HepG2 (cell line): ENCODE results near the gene GMPPB. TPM values are rescaled to one million over a fixed set of nuclear protein-coding genes. Genes with fewer than 3 reads are reported as not detected.

ENCODE experiments used
- CREBL2 ChIP-seq: sonication (generic); formaldehyde crosslinking; IDR thresholded peaks from 2 replicates; pipeline ENCODE4 v1.8.1; 2023; ENCODE audit warnings: missing genetic modification reagents, mild to moderate bottlenecking, borderline replicate concordance
- HDAC1 ChIP-seq: sonication (generic); formaldehyde crosslinking; IDR thresholded peaks from 2 replicates; pipeline ENCODE4 v1.5.1; 2020; ENCODE audit warnings: mild to moderate bottlenecking, missing genetic modification reagents
- PAX8 ChIP-seq: sonication (generic); formaldehyde crosslinking; IDR thresholded peaks from 2 replicates; pipeline ENCODE4 v1.8.0; 2022; ENCODE audit warnings: mild to moderate bottlenecking, missing genetic modification reagents, borderline replicate concordance
- RFX1 ChIP-seq: fragments of 450-650 bp; IDR thresholded peaks from 2 replicates; pipeline ENCODE4 v1.6.1; 2017
- RNF219 ChIP-seq: sonication (generic); formaldehyde crosslinking; IDR thresholded peaks from 2 replicates; pipeline ENCODE4 v1.5.0; 2020; ENCODE audit warnings: mild to moderate bottlenecking, missing genetic modification reagents
- SPEN ChIP-seq: sonication (generic); formaldehyde crosslinking; IDR thresholded peaks from 2 replicates; pipeline ENCODE4 v1.5.1; 2020; ENCODE audit warnings: low read depth, mild to moderate bottlenecking, missing genetic modification reagents
- SYNCRIP ChIP-seq: fragments of 200-400 bp; formaldehyde crosslinking; IDR thresholded peaks from 2 replicates; pipeline ENCODE4 v1.6.1; 2018; ENCODE audit warnings: mild to moderate bottlenecking, low read depth, low read length; ENCODE audit not compliant: insufficient read depth
- TCF7 ChIP-seq: sonication (generic); IDR thresholded peaks from 2 replicates; pipeline ENCODE4 v1.6.1; 2016; ENCODE audit warnings: antibody characterized with exemption, low read depth
- ZNF124 ChIP-seq: sonication (generic); formaldehyde crosslinking; IDR thresholded peaks from 2 replicates; pipeline ENCODE4 v1.4.0; 2020; ENCODE audit warnings: missing genetic modification reagents
- ZNF564 ChIP-seq: sonication (generic); formaldehyde crosslinking; IDR thresholded peaks from 2 replicates; pipeline ENCODE4 v1.8.1; 2023; ENCODE audit warnings: mild to moderate bottlenecking, missing genetic modification reagents
- ZNF614 ChIP-seq: IDR thresholded peaks from 2 replicates; pipeline ENCODE4 v1.6.1; 2018; ENCODE audit warnings: missing biosample characterization, missing genetic modification reagents, inconsistent platforms, borderline replicate concordance
- ZNF615 ChIP-seq: sonication (generic); formaldehyde crosslinking; IDR thresholded peaks from 2 replicates; pipeline ENCODE4 v1.5.0; 2020; ENCODE audit warnings: mild to moderate bottlenecking, missing genetic modification reagents, borderline replicate concordance
- ZNF691 ChIP-seq: sonication (generic); formaldehyde crosslinking; IDR thresholded peaks from 2 replicates; pipeline ENCODE4 v1.4.0; 2020; ENCODE audit warnings: missing genetic modification reagents, low read depth, mild to moderate bottlenecking, borderline replicate concordance
- ZNF75D ChIP-seq: sonication (generic); formaldehyde crosslinking; IDR thresholded peaks from 2 replicates; pipeline ENCODE4 v1.8.1; 2023; ENCODE audit warnings: missing genetic modification reagents, mild to moderate bottlenecking, borderline replicate concordance
- polyA plus RNA-seq, 8 experiments: library from polyadenylated mRNA; depleted of rRNA in 3 of 8; stranded (reverse) in 7 of 8; unstranded in 1 of 8; fragments of >200 nt; fragmentation: Illumina TruSeq in 4 of 8; extraction: Trizol in 4 of 8; gene quantifications; 2 replicates each; pipeline versions ENCODE4 v1.2.1 to v1.2.3, GENCODE V29; 2011 to 2016; ENCODE audit warnings: low read depth in 4 of 8, missing spikeins in 1 of 8, mixed read lengths in 1 of 8; ENCODE audit not compliant: insufficient read depth in 1 of 8
- total RNA-seq, 5 experiments: library from RNA; depleted of rRNA; stranded (reverse); fragments of >200 nt; fragmentation: Illumina TruSeq; extraction: Trizol; gene quantifications; 2 replicates each; pipeline ENCODE4 v1.2.3, GENCODE V29; 2016; ENCODE audit warnings: low read depth in 1 of 5
- TF ChIP-seq, protein P1 (sequence below): IDR thresholded peaks from 2 replicates; pipeline ENCODE4 v1.6.1; 2016; ENCODE audit warnings: low read depth, control low read depth
- TF ChIP-seq, protein P2 (sequence below): sonication (generic); formaldehyde crosslinking; IDR thresholded peaks from 2 replicates; pipeline ENCODE4 v1.8.0; 2022; ENCODE audit warnings: low read depth, missing genetic modification reagents
- TF ChIP-seq, protein P3 (sequence below): sonication (generic); formaldehyde crosslinking; IDR thresholded peaks from 2 replicates; pipeline ENCODE4 v1.9.0; 2021; ENCODE audit warnings: mild to moderate bottlenecking, missing genetic modification reagents

Gene GMPPB
- total and polyA plus RNA-seq, 2 of the 13 experiments (the other 11 are each of a cell fraction or from before 2014, with no cell fraction given), result 6.5 to 23.1 TPM

GRCh38 chr3:49670940-49671290, 52.8 kb downstream of the GMPPB start (continued):
- TF ChIP-seq ZNF75D (CRISPR knock-in tag), result no peak
- no peak for TF ChIP-seq RFX1
- TF ChIP-seq, protein P1, sequence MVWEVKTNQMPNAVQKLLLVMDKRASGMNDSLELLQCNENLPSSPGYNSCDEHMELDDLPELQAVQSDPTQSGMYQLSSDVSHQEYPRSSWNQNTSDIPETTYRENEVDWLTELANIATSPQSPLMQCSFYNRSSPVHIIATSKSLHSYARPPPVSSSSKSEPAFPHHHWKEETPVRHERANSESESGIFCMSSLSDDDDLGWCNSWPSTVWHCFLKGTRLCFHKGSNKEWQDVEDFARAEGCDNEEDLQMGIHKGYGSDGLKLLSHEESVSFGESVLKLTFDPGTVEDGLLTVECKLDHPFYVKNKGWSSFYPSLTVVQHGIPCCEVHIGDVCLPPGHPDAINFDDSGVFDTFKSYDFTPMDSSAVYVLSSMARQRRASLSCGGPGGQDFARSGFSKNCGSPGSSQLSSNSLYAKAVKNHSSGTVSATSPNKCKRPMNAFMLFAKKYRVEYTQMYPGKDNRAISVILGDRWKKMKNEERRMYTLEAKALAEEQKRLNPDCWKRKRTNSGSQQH (CRISPR knock-in tag), result no peak
- TF ChIP-seq HDAC1 (CRISPR knock-in tag), result no peak
- TF ChIP-seq ZNF564 (CRISPR knock-in tag), result no peak
- TF ChIP-seq, protein P2, sequence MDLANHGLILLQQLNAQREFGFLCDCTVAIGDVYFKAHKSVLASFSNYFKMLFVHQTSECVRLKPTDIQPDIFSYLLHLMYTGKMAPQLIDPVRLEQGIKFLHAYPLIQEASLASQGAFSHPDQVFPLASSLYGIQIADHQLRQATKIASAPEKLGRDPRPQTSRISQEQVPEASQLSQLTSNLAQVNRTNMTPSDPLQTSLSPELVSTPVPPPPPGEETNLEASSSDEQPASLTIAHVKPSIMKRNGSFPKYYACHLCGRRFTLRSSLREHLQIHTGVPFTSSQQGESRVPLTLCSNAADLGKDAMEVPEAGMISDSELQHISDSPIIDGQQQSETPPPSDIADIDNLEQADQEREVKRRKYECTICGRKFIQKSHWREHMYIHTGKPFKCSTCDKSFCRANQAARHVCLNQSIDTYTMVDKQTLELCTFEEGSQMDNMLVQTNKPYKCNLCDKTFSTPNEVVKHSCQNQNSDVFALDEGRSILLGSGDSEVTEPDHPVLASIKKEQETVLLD, result no peak
- TF ChIP-seq, protein P3, sequence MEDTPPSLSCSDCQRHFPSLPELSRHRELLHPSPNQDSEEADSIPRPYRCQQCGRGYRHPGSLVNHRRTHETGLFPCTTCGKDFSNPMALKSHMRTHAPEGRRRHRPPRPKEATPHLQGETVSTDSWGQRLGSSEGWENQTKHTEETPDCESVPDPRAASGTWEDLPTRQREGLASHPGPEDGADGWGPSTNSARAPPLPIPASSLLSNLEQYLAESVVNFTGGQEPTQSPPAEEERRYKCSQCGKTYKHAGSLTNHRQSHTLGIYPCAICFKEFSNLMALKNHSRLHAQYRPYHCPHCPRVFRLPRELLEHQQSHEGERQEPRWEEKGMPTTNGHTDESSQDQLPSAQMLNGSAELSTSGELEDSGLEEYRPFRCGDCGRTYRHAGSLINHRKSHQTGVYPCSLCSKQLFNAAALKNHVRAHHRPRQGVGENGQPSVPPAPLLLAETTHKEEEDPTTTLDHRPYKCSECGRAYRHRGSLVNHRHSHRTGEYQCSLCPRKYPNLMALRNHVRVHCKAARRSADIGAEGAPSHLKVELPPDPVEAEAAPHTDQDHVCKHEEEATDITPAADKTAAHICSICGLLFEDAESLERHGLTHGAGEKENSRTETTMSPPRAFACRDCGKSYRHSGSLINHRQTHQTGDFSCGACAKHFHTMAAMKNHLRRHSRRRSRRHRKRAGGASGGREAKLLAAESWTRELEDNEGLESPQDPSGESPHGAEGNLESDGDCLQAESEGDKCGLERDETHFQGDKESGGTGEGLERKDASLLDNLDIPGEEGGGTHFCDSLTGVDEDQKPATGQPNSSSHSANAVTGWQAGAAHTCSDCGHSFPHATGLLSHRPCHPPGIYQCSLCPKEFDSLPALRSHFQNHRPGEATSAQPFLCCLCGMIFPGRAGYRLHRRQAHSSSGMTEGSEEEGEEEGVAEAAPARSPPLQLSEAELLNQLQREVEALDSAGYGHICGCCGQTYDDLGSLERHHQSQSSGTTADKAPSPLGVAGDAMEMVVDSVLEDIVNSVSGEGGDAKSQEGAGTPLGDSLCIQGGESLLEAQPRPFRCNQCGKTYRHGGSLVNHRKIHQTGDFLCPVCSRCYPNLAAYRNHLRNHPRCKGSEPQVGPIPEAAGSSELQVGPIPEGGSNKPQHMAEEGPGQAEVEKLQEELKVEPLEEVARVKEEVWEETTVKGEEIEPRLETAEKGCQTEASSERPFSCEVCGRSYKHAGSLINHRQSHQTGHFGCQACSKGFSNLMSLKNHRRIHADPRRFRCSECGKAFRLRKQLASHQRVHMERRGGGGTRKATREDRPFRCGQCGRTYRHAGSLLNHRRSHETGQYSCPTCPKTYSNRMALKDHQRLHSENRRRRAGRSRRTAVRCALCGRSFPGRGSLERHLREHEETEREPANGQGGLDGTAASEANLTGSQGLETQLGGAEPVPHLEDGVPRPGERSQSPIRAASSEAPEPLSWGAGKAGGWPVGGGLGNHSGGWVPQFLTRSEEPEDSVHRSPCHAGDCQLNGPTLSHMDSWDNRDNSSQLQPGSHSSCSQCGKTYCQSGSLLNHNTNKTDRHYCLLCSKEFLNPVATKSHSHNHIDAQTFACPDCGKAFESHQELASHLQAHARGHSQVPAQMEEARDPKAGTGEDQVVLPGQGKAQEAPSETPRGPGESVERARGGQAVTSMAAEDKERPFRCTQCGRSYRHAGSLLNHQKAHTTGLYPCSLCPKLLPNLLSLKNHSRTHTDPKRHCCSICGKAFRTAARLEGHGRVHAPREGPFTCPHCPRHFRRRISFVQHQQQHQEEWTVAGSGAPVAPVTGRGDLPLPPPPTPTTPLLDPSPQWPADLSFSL (CRISPR knock-in tag), result 0 out of 2 replicates have a peak, but pooled peaks have one; percentile 58
- no peak for TF ChIP-seq PAX8
- TF ChIP-seq SPEN (CRISPR knock-in tag), result no peak
- no peak for TF ChIP-seq RNF219
- no peak for TF ChIP-seq ZNF691
- no peak for TF ChIP-seq CREBL2 (CRISPR knock-in tag)
- TF ChIP-seq ZNF615 (CRISPR knock-in tag), result no peak
- TF ChIP-seq TCF7, result no peak
- TF ChIP-seq SYNCRIP, result no peak
- TF ChIP-seq ZNF124 (CRISPR knock-in tag), result no peak
- no peak for TF ChIP-seq ZNF614 (CRISPR knock-in tag)
